K562 (cell line): ENCODE data around the gene CDX1. TPM values are rescaled to one million over a fixed set of nuclear protein-coding genes. Genes with fewer than 3 reads are reported as not detected.

Experiments
- ATAC-seq: fragments of 200-7000 bp; cut with Tn5 transposase; 3 replicates; pipeline ENCODE4 v1.9.1; 2020; ENCODE audit warnings: moderate library complexity
- BruUV-seq: library from RNA; stranded (reverse); fragments of 400-500 nt; replicated peaks from 2 replicates; lab custom pipeline; 2021; lab: Mats Ljungman, UMichigan
- CTCF ChIA-PET: fragments of 300-600 bp; formaldehyde crosslinking; extraction: SDS; loops from one replicate; lab custom pipeline; 2021; ENCODE audit warnings: low intra/inter-chr PET ratio; lab: Yijun Ruan, JAX
- POLR2A ChIA-PET: fragments of 300-600, 350-650 bp; sonication (Branson Sonifier 250); formaldehyde crosslinking; extraction: SDS; loops from one replicate; lab custom pipeline; 2021; ENCODE audit warnings: antibody characterized with exemption, inconsistent platforms; lab: Yijun Ruan, JAX
- DNase-seq, 4 experiments: peaks; one replicate each; pipeline versions ENCODE4 v3.0.0 to v3.0.0-alpha.2; 2011 to 2018; ENCODE audit warnings: low spot score in 3 of 4, mixed read lengths in 3 of 4; ENCODE audit errors: extremely low read depth in 1 of 4
- FAIRE-seq: peaks from 2 replicates; lab custom pipeline; 2011; peaks lifted over from hg19 to GRCh38; lab: Jason Lieb, UNC
- H2AFZ ChIP-seq: 2 replicates; pipeline ENCODE4 v1.6.0; 2011; ENCODE audit warnings: low read depth, low read length, control low read depth, inconsistent platforms
- H3K27ac ChIP-seq: fragments of 200-600 bp; 3 replicates; pipeline ENCODE4 v1.8.0; 2011; ENCODE audit warnings: low read depth, mild to moderate bottlenecking, control low read depth, inconsistent platforms, low read length, moderate library complexity, mixed read lengths; ENCODE audit errors: extremely low read depth
- H3K27me3 ChIP-seq, 2 experiments: fragments of 300-600 bp in 1 of 2; 2 replicates in 1 of 2; 3 replicates in 1 of 2; pipeline versions ENCODE4 v1.6.0 to v1.8.0; 2011; ENCODE audit warnings: inconsistent platforms in 2 of 2, low read length in 2 of 2, mild to moderate bottlenecking in 1 of 2, mixed read lengths in 1 of 2, moderate library complexity in 1 of 2; ENCODE audit not compliant: control insufficient read depth in 2 of 2, insufficient read depth in 2 of 2
- H3K36me3 ChIP-seq: fragments of 300-600 bp; 3 replicates; pipeline ENCODE4 v1.8.0; 2011; ENCODE audit warnings: mild to moderate bottlenecking, low read length, inconsistent platforms; ENCODE audit not compliant: control insufficient read depth, insufficient read depth
- H3K4me1 ChIP-seq, 2 experiments: fragments of 200-600 bp in 1 of 2; replicated peaks in 1 of 2; 2 replicates in 1 of 2; 3 replicates in 1 of 2; pipeline versions ENCODE4 v1.5.1 to v1.8.0; 2011; ENCODE audit warnings: inconsistent platforms in 2 of 2, low read length in 2 of 2, mild to moderate bottlenecking in 1 of 2, mixed read lengths in 1 of 2, moderate library complexity in 1 of 2; ENCODE audit not compliant: control insufficient read depth in 2 of 2, insufficient read depth in 2 of 2
- H3K4me2 ChIP-seq: 2 replicates; pipeline ENCODE4 v1.6.1; 2011; ENCODE audit warnings: low read length, control low read depth, inconsistent platforms, mixed read lengths; ENCODE audit not compliant: insufficient read depth
- H3K4me3 ChIP-seq: fragments of 200-600 bp; sonication (generic), shearing (Covaris generic); 2 replicates; pipeline ENCODE4 v1.5.1; 2016; ENCODE audit warnings: control low read depth, inconsistent platforms
- H3K79me2 ChIP-seq: fragments of 200-600 bp; 3 replicates; pipeline ENCODE4 v1.8.0; 2011; ENCODE audit warnings: low read length, inconsistent platforms; ENCODE audit not compliant: control insufficient read depth, insufficient read depth
- H3K9ac ChIP-seq, 2 experiments: 2 replicates each; pipeline versions ENCODE4 v1.6.0 to v1.6.1; 2011; ENCODE audit warnings: low read depth in 2 of 2, low read length in 2 of 2, control low read depth in 1 of 2, inconsistent platforms in 1 of 2, mild to moderate bottlenecking in 1 of 2, mixed read lengths in 1 of 2; ENCODE audit not compliant: insufficient read depth in 1 of 2
- H3K9me1 ChIP-seq: one replicate; pipeline ENCODE4 v1.6.0; 2011; ENCODE audit warnings: inconsistent platforms, mild to moderate bottlenecking, low read length, moderate library complexity; ENCODE audit not compliant: control insufficient read depth, insufficient read depth
- H3K9me3 ChIP-seq: replicated peaks from 2 replicates; pipeline ENCODE4 v1.5.1; 2011; ENCODE audit warnings: low read depth, low read length, inconsistent platforms; ENCODE audit not compliant: control insufficient read depth, insufficient read depth
- H4K20me1 ChIP-seq: replicated peaks from 2 replicates; pipeline ENCODE4 v1.6.1; 2011; ENCODE audit warnings: low read length, inconsistent platforms, mixed read lengths; ENCODE audit not compliant: control insufficient read depth, insufficient read depth
- ASH1L ChIP-seq: fragments of 450-650 bp; IDR thresholded peaks from 2 replicates; pipeline ENCODE4 v1.6.1; 2018; ENCODE audit warnings: borderline replicate concordance, mild to moderate bottlenecking, low read depth; ENCODE audit not compliant: partially characterized antibody
- BCLAF1 ChIP-seq, 2 experiments: fragments of 450-650 bp in 1 of 2; IDR thresholded peaks; 2 replicates each; pipeline ENCODE4 v1.6.1; 2011 to 2017; ENCODE audit warnings: low read depth in 2 of 2, antibody characterized with exemption in 1 of 2, borderline replicate concordance in 1 of 2, low read length in 1 of 2, mild to moderate bottlenecking in 1 of 2, mixed read lengths in 1 of 2; ENCODE audit not compliant: control insufficient read depth in 1 of 2
- CEBPB ChIP-seq: fragments of 450-650 bp; IDR thresholded peaks from 2 replicates; pipeline ENCODE4 v1.6.1; 2016; ENCODE audit warnings: missing genetic modification characterization, missing compliant biosample characterization
- CEBPG ChIP-seq, 3 experiments: fragments of 200-800 bp in 1 of 3; sonication (Bioruptor generic) in 1 of 3; sonication (generic) in 1 of 3; formaldehyde crosslinking in 1 of 3; IDR thresholded peaks in 2 of 3; conservative IDR thresholded peaks in 1 of 3; 2 replicates each; pipeline versions ENCODE4 v1.6.1 to v1.8.0; 2016 to 2022; ENCODE audit warnings: missing compliant biosample characterization in 2 of 3, missing genetic modification characterization in 2 of 3, mild to moderate bottlenecking in 1 of 3, missing genetic modification reagents in 1 of 3
- ETV5 ChIP-seq: sonication (generic); formaldehyde crosslinking; IDR thresholded peaks from 2 replicates; pipeline ENCODE4 v1.4.0; 2020; ENCODE audit warnings: low read depth, mild to moderate bottlenecking, missing genetic modification reagents
- RAD51 ChIP-seq: fragments of 450-650 bp; IDR thresholded peaks from 2 replicates; pipeline ENCODE4 v1.7.1; 2016; ENCODE audit warnings: low read depth, mild to moderate bottlenecking, borderline replicate concordance
- SMAD3 ChIP-seq: fragments of 450-650 bp; formaldehyde crosslinking; conservative IDR thresholded peaks from 2 replicates; pipeline ENCODE4 v1.4.0; 2020; ENCODE audit warnings: mild to moderate bottlenecking
- TBL1XR1 ChIP-seq, 2 experiments: IDR thresholded peaks; 2 replicates each; pipeline ENCODE4 v1.6.1; 2012; ENCODE audit warnings: improper control_type of control experiment in 2 of 2, low read length in 2 of 2, mild to moderate bottlenecking in 1 of 2
- TRIM28 ChIP-seq: fragments of 450-650 bp; IDR thresholded peaks from 2 replicates; pipeline ENCODE4 v1.6.1; 2017
- ZNF175 ChIP-seq: fragments of 200-800 bp; sonication (Bioruptor generic); IDR thresholded peaks from 2 replicates; pipeline ENCODE4 v1.6.1; 2016; ENCODE audit warnings: low read depth, mild to moderate bottlenecking, missing genetic modification characterization, missing compliant biosample characterization
- ZNF253 ChIP-seq: fragments of 250-450 bp; sonication (Bioruptor Pico); conservative IDR thresholded peaks from 2 replicates; pipeline ENCODE4 v1.6.1; 2021; ENCODE audit warnings: mild to moderate bottlenecking
- WGBS: fragments of 100-300 bp; shearing (Covaris generic); methylation state at CpG from one replicate; pipeline ENCODE4 v1.1.6; 2016; ENCODE audit warnings: low coverage, mixed read lengths; ENCODE audit not compliant: insufficient coverage; ENCODE audit errors: missing lambda C conversion rate; 5-methylcytosine and 5-hydroxymethylcytosine counted together
- in situ Hi-C: fragments of 300-500 bp; cut with MboI; formaldehyde crosslinking; loops from 4 replicates; pipeline ENCODE4 v1.15.0; 2018; ENCODE audit warnings: inconsistent platforms, mixed read lengths
- intact Hi-C: fragments of 100-400 bp; cut with micrococcal nuclease; formaldehyde crosslinking; loops from 2 replicates; pipeline ENCODE4 v1.14.2; 2022
- polyA plus RNA-seq, 8 experiments: library from polyadenylated mRNA; depleted of rRNA in 4 of 8; stranded (reverse) in 5 of 8; unstranded in 3 of 8; fragments of >200 nt; fragmentation: Nextera tagmentation in 2 of 8; fragmentation: Illumina TruSeq in 1 of 8; extraction: Ambion mirVana in 2 of 8; extraction: Trizol in 1 of 8; gene quantifications; 2 replicates each; pipeline versions ENCODE4 v1.2.1 to v1.2.3, GENCODE V29; 2011 to 2014; ENCODE audit warnings: inconsistent platforms in 1 of 8, missing spikeins in 1 of 8
- total RNA-seq, 7 experiments: library from RNA; depleted of rRNA in 6 of 7; stranded (reverse); fragments of >200 nt in 6 of 7; fragmentation: Illumina TruSeq in 2 of 7; extraction: Trizol in 2 of 7; gene quantifications; 2 replicates each; pipeline versions ENCODE4 v1.2.1 to v1.2.3, GENCODE V29; 2011 to 2021; ENCODE audit warnings: low replicate concordance in 1 of 7

Gene CDX1
- total and polyA plus RNA-seq, 9 of the 15 experiments (the other 6 are each of a cell fraction or from before 2014, with no cell fraction given) = 0.06 to 0.16 TPM; not detected in 7

- in situ Hi-C loops = no loop called here
- Histone ChIP-seq H3K9me3 (no peaks in the 10 kb centered on the region), H3K4me3 (no peak overlapping the region), H2AFZ (peak overlapping the region; percentile 72), H3K9me1 (no peaks in the 10 kb centered on the region), H3K36me3 (no peaks in the 10 kb centered on the region), H3K4me2 (no peak overlapping the region), H4K20me1 (peaks cover 3% of the 10 kb centered on the region; the same call in 1 of the 2 replicates), H3K27me3 (peaks cover 22 to 55% of the 10 kb centered on the region in 2 experiments), H3K9ac (no peak overlapping the region), H3K4me1 (peaks cover 0 to 2% of the 10 kb centered on the region in 2 experiments; a peak in 2 of 5 replicates), H3K79me2 (no peaks in the 10 kb centered on the region), H3K27ac (no peak overlapping the region)
- WGBS = 9% methylated on average over 1 of the region's 1 CpG
- FAIRE-seq = no peak
- ChIA-PET CTCF (interaction anchor here (0.9 to 1.8 kb wide), 2 partner anchors 14 to 46 kb away, joined by 5 read pairs; no protein-coding TSS in a partner anchor), POLR2A (interaction anchor here (0.6 to 0.8 kb wide), 2 partner anchors 162 to 175 kb away, joined by 3 read pairs; partner anchors contain the start of genes HMGXB3 and TIGD6)
- ATAC-seq = no peak
- DNase-seq = no peak
- TF ChIP-seq ZNF253 (CRISPR knock-in tag) (no peak), CEBPB (tag) (no peak), ZNF175 (no peak), RAD51 (no peak), SMAD3 (CRISPR knock-in tag) (no peak), BCLAF1 (IDR thresholded peaks at IDR 0.05; ENCODE audit: borderline replicate concordance in 1 of 2, control insufficient read depth in 1 of 2, low read depth in 2 of 2, low read length in 1 of 2) (no peak), TBL1XR1 (IDR thresholded peaks at IDR 0.05; ENCODE audit: low read length in 2 of 2) (no peak), CEBPG (CRISPR knock-in tag; IDR thresholded peaks at IDR 0.05) (no peak), CEBPG (tag; conservative IDR thresholded peaks at IDR 0.05 in 1 of 2, IDR thresholded peaks at IDR 0.05 in 1 of 2) (no peak), TRIM28 (no peak), ASH1L (no peak), ETV5 (no peak)
- BruUV-seq = no TSS peak
- intact Hi-C loops = loop anchor here (1.0 kb wide), 1 partner anchor 14 kb away; no protein-coding TSS in a partner anchor
Measured at GRCh38 chr5:150175076-150175475, 8.5 kb downstream of the CDX1 start.
